Measurements from ENCODE around the gene UBC. TPM values are rescaled to one million over a fixed set of nuclear protein-coding genes. Genes with fewer than 3 reads are reported as not detected.

UBC gene
- total RNA-seq (2014; rRNA removed; shearing (Covaris generic)) = 1,483 and 1,600 TPM in 2 replicates
- 761 and 779 TPM in 2 replicates for polyA plus RNA-seq (2015; cell fraction: cytosol; rRNA removed)
- polyA plus RNA-seq (2015; cell fraction: nucleus; rRNA removed) = 1,911 and 1,983 TPM in 2 replicates

GRCh38 chr12:124914392-124915238 lies at the start of gene UBC:
UBC (minus strand) TSS chr12:124914650; CDS start chr12:124913771, 879 bp downstream.
- peak; percentile 87 for DNase-seq (ENCODE audit: low read depth)

DNA sequence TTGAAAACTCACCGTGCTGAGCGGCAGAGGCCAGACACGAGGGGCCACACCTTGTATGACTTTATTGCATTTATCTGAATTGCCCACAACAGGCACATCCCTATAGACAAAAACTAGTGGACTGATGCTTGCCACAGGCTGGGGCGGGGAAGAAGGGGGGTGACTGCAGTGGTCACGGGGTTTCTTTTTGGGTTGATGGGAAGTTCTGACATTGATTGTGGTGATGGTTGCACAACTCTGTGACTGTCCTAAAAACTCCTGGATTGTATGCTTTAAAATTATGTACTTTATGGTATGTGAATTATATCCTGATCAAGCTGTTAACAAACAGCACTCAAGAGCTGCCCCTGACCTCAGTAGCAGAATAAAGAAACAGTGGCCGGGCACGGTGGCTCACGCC lies 48.8 kb upstream of the UBC start:
- DNase-seq (ENCODE audit: low read depth) = no peak

DNA sequence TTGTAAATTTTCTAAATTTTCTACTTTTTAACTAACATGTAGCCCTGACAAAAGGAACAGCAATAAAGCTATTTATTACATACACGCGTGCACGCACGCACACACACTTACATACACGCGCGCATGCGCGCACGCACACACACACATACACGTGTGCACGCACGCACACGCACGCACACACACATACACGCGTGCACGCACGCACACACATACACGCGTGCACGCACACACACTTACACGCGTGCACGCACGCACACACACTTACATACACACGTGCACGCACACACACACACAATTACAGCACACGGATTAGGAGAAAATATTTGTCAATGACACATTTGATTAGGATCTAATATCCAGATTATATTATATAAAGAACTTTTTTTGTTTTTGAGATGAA lies 46.6 kb upstream of the UBC start:
- no peak for DNase-seq (ENCODE audit: low read depth)

- no peak for DNase-seq (ENCODE audit: low read depth)
Observed at GRCh38 chr12:124956571-124956970, 42.1 kb upstream of the UBC start.

GRCh38 chr12:124954771-124955170 lies 40.3 kb upstream of the UBC start:
- no peak for DNase-seq (ENCODE audit: low read depth)

GRCh38 chr12:124953689-124954405 lies 39.4 kb upstream of the UBC start:
- DNase-seq (ENCODE audit: low read depth) = no peak

- DNase-seq (ENCODE audit: low read depth) = no peak
Observed at GRCh38 chr12:124952801-124953200, 38.4 kb upstream of the UBC start.

DNA sequence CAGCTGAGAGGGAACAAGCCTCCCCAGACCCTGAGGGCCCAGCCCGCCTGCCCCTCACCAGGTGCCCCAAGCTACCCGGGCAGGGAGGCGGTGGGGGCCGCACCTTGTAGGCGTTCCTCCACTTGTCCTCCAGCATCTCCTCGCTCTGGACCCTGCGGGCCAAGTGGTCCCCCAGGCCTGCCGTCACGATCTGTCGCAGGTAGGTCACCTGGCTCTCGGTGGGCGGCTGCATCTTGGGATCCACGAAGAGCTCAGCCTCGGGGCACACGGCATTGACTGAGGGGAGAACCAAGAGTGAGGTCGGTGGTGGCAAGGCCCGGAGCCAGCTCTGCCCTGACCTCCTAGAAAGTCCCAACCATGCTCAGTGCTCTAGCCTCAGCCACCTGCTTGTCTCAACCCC lies 37.8 kb upstream of the UBC start:
- no peak for DNase-seq (ENCODE audit: low read depth)

DNA sequence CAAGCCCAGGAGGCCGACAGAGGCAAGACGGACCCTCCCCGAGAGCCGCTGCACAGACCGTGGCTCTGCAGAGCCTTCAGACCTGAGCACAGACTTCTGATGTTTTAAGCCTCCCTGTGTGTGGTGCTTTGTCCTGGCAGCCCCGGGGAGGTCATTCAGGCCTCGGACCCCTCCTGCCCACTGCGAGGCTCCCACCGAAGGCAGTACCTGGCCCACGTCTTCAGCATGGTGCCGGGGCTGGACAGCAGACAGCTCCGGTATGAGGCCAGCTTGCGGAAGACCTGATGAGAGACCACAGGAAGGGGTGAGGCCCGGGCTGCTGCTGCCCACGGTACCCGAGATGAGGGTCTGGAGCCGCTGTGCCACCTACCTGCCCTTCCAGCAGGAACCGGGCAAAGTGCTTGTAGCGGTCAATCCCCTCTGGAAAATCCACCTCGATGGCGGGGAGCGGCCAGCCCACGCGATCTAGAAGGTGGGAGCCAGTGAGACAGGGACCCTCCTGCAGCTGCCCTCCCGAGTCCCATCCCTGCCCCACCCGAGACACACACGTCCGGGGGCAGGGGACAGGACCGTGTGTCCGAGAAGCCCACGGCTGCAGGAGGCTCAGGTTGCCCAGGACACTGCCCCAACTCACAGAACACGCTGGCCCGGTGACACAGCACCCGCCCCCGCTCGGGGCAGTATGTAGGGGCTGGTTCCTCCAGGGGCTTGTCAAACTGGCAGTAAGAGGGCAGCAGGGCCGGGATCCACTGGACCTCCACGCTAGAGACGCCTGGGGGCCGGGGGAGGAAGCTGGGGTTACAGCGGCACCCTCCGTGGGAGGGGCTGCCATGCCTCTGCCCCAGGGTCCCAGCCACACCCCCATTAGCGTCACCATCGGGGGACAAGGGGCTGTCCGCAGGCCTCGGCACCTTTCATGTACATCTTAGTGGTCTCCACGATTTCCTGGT lies 35.6 kb upstream of the UBC start:
- no peak for DNase-seq (ENCODE audit: low read depth)

- DNase-seq (ENCODE audit: low read depth) = no peak
Observed at GRCh38 chr12:124949066-124949465, 34.6 kb upstream of the UBC start.

- no peak for DNase-seq (ENCODE audit: low read depth)
Observed at GRCh38 chr12:124947561-124948398, 33.3 kb upstream of the UBC start.

GRCh38 chr12:124947013-124947412 lies 32.6 kb upstream of the UBC start:
- DNase-seq (ENCODE audit: low read depth) = no peak

DNA sequence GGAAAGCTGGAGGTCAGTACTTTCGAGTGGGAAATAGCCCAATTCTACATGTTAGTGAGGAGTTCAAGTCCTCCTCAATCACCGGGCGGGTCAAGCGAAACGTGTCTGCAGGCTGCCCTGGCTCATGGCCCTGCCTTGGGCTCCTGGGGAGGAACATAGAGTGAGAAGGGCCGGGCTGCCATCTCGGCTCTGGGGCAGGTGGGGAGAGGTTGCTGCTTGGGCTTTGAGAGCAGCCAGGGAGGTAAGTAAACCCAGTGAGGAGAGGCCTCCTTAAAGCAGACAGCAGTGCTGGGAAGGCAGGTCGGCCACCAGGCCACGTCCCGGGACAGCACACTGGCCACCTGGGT lies 32.0 kb upstream of the UBC start:
- no peak for DNase-seq (ENCODE audit: low read depth)

GRCh38 chr12:124941170-124941527 lies 26.7 kb upstream of the UBC start:
- DNase-seq (ENCODE audit: low read depth) = no peak

GRCh38 chr12:124940393-124941169 lies 26.1 kb upstream of the UBC start:
- peak; percentile 93 for DNase-seq (ENCODE audit: low read depth)

GRCh38 chr12:124940143-124940392 lies 25.6 kb upstream of the UBC start:
- DNase-seq (ENCODE audit: low read depth) = peak; percentile 98

DNA sequence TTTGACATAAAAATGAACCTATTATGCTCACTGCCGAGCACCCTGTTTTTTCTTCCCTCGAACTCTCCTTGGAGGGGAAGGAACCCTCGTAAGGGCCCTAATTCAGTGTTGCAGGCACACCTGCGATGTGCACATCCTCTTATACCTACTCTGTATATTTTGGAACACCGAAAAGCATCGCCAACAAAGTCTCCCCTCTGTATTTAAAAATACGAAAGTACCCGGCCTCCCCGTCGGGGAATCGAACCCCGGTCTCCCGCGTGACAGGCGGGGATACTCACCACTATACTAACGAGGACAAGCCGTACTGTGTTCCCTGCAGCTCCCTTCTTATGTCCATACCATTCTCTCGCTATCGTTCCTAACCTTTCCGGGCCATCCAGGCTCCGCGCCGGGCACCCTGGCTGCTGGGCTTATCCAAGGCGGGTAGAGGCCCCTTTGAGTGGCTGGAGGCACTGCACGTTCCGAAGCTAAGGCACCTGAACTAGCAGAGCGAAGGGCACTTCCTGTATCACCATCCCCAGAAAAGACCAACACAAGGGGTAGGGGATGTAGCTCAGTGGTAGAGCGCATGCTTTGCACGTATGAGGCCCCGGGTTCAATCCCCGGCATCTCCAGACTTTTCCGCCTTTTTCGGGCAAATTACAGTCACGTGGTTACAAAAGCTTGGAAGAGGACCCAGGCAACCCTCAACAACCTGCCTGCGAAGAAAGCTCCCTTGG lies 25.1 kb upstream of the UBC start:
- peak; percentile 96 for DNase-seq (ENCODE audit: low read depth)

- no peak for DNase-seq (ENCODE audit: low read depth)
Observed at GRCh38 chr12:124939079-124939420, 24.6 kb upstream of the UBC start.

- DNase-seq (ENCODE audit: low read depth) = peak; percentile 48
Observed at GRCh38 chr12:124938587-124938986, 24.1 kb upstream of the UBC start.

DNA sequence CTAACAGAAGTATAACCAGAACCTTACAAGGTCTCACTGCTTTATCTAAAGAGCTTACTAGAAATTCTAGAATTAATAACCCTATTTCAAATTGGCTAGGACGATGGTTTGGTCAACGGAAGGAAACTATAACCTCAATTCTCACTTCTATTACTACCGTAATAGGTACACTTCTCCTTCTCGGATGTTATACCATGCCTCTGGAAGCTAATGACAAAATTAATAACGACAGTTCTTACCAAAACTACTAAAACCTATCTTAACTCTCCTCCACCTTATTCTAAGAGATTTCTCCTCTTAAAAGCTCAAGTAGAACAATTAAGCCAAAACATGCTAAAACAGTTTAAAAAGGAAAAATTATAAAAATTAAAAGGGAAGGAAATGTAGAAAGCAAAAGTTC lies 23.7 kb upstream of the UBC start:
- no peak for DNase-seq (ENCODE audit: low read depth)

Measured in HT1080 (cell line).